ENCODE results near the gene SORBS1.

Gene SORBS1

GRCh38 chr10:95560278-95561176 lies 644 bp downstream of the SORBS1 start:
- DNase-seq (ENCODE audit: low read depth in 1 of 2, low spot score in 1 of 2): no peak
- no peak for TF ChIP-seq GABPA (IDR thresholded peaks at IDR 0.05; ENCODE audit: low read depth)
- TF ChIP-seq, protein P1, sequence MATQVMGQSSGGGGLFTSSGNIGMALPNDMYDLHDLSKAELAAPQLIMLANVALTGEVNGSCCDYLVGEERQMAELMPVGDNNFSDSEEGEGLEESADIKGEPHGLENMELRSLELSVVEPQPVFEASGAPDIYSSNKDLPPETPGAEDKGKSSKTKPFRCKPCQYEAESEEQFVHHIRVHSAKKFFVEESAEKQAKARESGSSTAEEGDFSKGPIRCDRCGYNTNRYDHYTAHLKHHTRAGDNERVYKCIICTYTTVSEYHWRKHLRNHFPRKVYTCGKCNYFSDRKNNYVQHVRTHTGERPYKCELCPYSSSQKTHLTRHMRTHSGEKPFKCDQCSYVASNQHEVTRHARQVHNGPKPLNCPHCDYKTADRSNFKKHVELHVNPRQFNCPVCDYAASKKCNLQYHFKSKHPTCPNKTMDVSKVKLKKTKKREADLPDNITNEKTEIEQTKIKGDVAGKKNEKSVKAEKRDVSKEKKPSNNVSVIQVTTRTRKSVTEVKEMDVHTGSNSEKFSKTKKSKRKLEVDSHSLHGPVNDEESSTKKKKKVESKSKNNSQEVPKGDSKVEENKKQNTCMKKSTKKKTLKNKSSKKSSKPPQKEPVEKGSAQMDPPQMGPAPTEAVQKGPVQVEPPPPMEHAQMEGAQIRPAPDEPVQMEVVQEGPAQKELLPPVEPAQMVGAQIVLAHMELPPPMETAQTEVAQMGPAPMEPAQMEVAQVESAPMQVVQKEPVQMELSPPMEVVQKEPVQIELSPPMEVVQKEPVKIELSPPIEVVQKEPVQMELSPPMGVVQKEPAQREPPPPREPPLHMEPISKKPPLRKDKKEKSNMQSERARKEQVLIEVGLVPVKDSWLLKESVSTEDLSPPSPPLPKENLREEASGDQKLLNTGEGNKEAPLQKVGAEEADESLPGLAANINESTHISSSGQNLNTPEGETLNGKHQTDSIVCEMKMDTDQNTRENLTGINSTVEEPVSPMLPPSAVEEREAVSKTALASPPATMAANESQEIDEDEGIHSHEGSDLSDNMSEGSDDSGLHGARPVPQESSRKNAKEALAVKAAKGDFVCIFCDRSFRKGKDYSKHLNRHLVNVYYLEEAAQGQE (IDR thresholded peaks at IDR 0.05; ENCODE audit: insufficient replicate concordance, low read depth): no peak
- TF ChIP-seq POLR2AphosphoS5 (IDR thresholded peaks at IDR 0.05; ENCODE audit: low read depth): no peak
- TF ChIP-seq SPI1 (IDR thresholded peaks at IDR 0.05; ENCODE audit: borderline replicate concordance, low read depth): no peak
- TF ChIP-seq, protein P2, sequence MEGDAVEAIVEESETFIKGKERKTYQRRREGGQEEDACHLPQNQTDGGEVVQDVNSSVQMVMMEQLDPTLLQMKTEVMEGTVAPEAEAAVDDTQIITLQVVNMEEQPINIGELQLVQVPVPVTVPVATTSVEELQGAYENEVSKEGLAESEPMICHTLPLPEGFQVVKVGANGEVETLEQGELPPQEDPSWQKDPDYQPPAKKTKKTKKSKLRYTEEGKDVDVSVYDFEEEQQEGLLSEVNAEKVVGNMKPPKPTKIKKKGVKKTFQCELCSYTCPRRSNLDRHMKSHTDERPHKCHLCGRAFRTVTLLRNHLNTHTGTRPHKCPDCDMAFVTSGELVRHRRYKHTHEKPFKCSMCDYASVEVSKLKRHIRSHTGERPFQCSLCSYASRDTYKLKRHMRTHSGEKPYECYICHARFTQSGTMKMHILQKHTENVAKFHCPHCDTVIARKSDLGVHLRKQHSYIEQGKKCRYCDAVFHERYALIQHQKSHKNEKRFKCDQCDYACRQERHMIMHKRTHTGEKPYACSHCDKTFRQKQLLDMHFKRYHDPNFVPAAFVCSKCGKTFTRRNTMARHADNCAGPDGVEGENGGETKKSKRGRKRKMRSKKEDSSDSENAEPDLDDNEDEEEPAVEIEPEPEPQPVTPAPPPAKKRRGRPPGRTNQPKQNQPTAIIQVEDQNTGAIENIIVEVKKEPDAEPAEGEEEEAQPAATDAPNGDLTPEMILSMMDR (IDR thresholded peaks at IDR 0.05; ENCODE audit: insufficient read depth, low read length): no peak
- peaks cover 15% of the 10 kb centered on the region for H3K27me3 ChIP-seq (ENCODE audit: insufficient read depth, poor library complexity, severe bottlenecking)
- H3K27ac ChIP-seq (replicated peaks): no peak overlapping the region
- peak overlapping the region; percentile 68 for H3K4me3 ChIP-seq (replicated peaks; ENCODE audit: insufficient read depth, low read length)

DNA sequence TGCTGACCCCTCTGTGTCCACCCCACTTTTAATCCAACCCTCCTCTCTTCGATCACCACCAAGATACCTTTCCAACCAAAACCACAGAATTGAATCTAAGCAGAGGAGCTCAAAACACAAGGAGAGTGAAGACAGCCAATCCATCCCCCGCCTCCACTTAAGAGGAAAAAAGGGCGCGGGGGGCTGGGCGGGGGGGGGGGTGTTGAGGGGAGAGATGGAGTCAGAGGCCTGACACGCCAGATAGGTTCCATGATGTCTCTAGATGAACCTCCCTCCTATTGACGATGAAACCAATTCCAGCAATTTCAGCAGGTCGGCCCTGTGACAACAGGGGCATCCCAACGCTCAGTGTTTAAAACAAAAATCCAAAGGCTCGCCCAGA lies 1.3 kb downstream of the SORBS1 start:
- TF ChIP-seq POLR2AphosphoS5 (IDR thresholded peaks at IDR 0.05; ENCODE audit: low read depth) (no peak), SPI1 (IDR thresholded peaks at IDR 0.05; ENCODE audit: borderline replicate concordance, low read depth) (no peak), GABPA (IDR thresholded peaks at IDR 0.05; ENCODE audit: low read depth) (no peak)
- TF ChIP-seq, protein P2 (IDR thresholded peaks at IDR 0.05; ENCODE audit: insufficient read depth, low read length): no peak
- TF ChIP-seq, protein P1 (IDR thresholded peaks at IDR 0.05; ENCODE audit: insufficient replicate concordance, low read depth): no peak
- no peak for DNase-seq (ENCODE audit: low read depth in 1 of 2, low spot score in 1 of 2)
- Histone ChIP-seq H3K27ac (replicated peaks) (no peak overlapping the region), H3K4me3 (replicated peaks; ENCODE audit: insufficient read depth, low read length) (no peak overlapping the region), H3K27me3 (ENCODE audit: insufficient read depth, poor library complexity, severe bottlenecking) (peaks cover 15% of the 10 kb centered on the region)

DNA sequence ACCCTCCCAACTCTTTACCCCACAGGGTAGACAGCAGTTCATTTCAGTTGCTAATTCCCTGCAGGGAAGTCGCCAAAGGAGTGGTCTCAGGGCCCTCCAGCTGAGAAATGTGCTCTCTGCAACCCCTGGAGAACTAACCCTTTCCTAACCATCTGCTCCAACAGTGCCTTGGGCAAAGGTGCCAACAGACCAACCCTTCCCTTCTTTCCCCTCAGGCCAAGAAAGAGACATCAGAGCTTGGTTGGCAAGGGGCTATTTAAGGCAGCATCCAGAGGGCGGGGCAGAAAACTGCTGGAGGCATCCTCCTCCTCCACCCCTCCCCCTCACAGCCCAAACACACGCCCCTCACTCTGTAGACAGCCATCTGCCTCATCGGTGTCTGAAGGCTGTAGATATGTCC lies 1.7 kb downstream of the SORBS1 start:
- Histone ChIP-seq H3K4me3 (replicated peaks; ENCODE audit: insufficient read depth, low read length) (no peak overlapping the region), H3K27me3 (ENCODE audit: insufficient read depth, poor library complexity, severe bottlenecking) (peaks cover 15% of the 10 kb centered on the region), H3K27ac (replicated peaks) (no peak overlapping the region)
- TF ChIP-seq, protein P1 (IDR thresholded peaks at IDR 0.05; ENCODE audit: insufficient replicate concordance, low read depth): no peak
- TF ChIP-seq GABPA (IDR thresholded peaks at IDR 0.05; ENCODE audit: low read depth): no peak
- no peak for TF ChIP-seq POLR2AphosphoS5 (IDR thresholded peaks at IDR 0.05; ENCODE audit: low read depth)
- DNase-seq (ENCODE audit: low read depth in 1 of 2, low spot score in 1 of 2): no peak
